Gastrocnemius medialis (tissue), 4 donors: ENCODE data around the gene MBTPS2. TPM values are rescaled to one million over a fixed set of nuclear protein-coding genes. Genes with fewer than 3 reads are reported as not detected.

ENCODE experiments used
- ATAC-seq, 2 donors: fragments of 150-250 bp; one replicate each; pipeline ENCODE4 v1.9.1; 2016
- DNase-seq, 2 donors: peaks; one replicate each; pipeline ENCODE4 v3.0.0-alpha.2; 2019
- H3K27ac ChIP-seq, 4 donors: fragments of 200-600 bp; sonication (generic); 1 replicate in 1 of 4; 2 replicates in 3 of 4; pipeline ENCODE4 v1.5.1; 2016 to 2018; ENCODE audit warnings: mild to moderate bottlenecking in 2 of 4, moderate library complexity in 1 of 4
- H3K27me3 ChIP-seq, 3 donors: fragments of 200-600 bp; sonication (generic) in 2 of 3; 1 replicate in 1 of 3; 2 replicates in 2 of 3; pipeline versions ENCODE4 v1.5.1 to v1.6.0; 2016 to 2019; ENCODE audit warnings: mild to moderate bottlenecking in 1 of 3, moderate library complexity in 1 of 3
- H3K36me3 ChIP-seq, 2 donors: fragments of 200-600 bp; sonication (generic) in 1 of 2; one replicate each; pipeline ENCODE4 v1.5.1; 2017 to 2018
- H3K4me1 ChIP-seq, 2 donors: fragments of 200-600 bp; sonication (generic) in 1 of 2; one replicate each; pipeline ENCODE4 v1.5.1; 2016 to 2017; ENCODE audit warnings: mild to moderate bottlenecking in 2 of 2
- H3K4me3 ChIP-seq, 4 donors: fragments of 200-600 bp; sonication (generic) in 3 of 4; 1 replicate in 1 of 4; 2 replicates in 3 of 4; pipeline ENCODE4 v1.5.1; 2016 to 2019; ENCODE audit warnings: mild to moderate bottlenecking in 2 of 4
- H3K9me3 ChIP-seq, 3 donors: fragments of 200-600 bp; sonication (generic) in 2 of 3; 1 replicate in 1 of 3; 2 replicates in 2 of 3; pipeline ENCODE4 v1.5.1; 2016 to 2019
- CTCF ChIP-seq, 5 experiments: fragments of 450-650 bp in 3 of 5; fragments of 200-600 bp in 2 of 5; sonication (generic) in 2 of 5; IDR thresholded peaks in 4 of 5; conservative IDR thresholded peaks in 1 of 5; 1 replicate in 4 of 5; 2 replicates in 1 of 5; pipeline ENCODE4 v1.5.1; 2016 to 2019; ENCODE audit warnings: antibody characterized with exemption in 5 of 5, mild to moderate bottlenecking in 3 of 5, moderate library complexity in 3 of 5
- POLR2A ChIP-seq, 2 donors: fragments of 450-650 bp; IDR thresholded peaks; one replicate each; pipeline ENCODE4 v1.6.1; 2017; ENCODE audit warnings: antibody characterized with exemption in 2 of 2, mild to moderate bottlenecking in 2 of 2, moderate library complexity in 2 of 2
- in situ Hi-C, 4 donors: fragments of 200-750 bp; cut with MboI; loops; one replicate each; pipeline versions ENCODE4 v1.15.0 to v1.8.0; 2017; ENCODE audit warnings: low sequenced_read_pairs in 4 of 4
- intact Hi-C: fragments of 100-400 bp; cut with DNase I; formaldehyde crosslinking; loops from one replicate; pipeline ENCODE4 v1.15.1; 2023; ENCODE audit warnings: low total_unique reads
- total RNA-seq, 4 donors: library from RNA; depleted of rRNA; stranded (reverse); fragments of >200 nt; gene quantifications; one replicate each; pipeline versions ENCODE4 v1.1.0 to v1.2.3, GENCODE V29; 2016

Gene MBTPS2
- total RNA-seq, 4 donors from 2014 or later: 4.5 to 11.3 (median 6.0) TPM

GRCh38 chrX:21875013-21875412, 35.6 kb downstream of the MBTPS2 start:
- Histone ChIP-seq H3K27me3 (no peaks in the 10 kb centered on the region), H3K27ac (no peak overlapping the region), H3K4me3 (no peak overlapping the region), H3K4me1 (peaks cover 0 to 4% of the 10 kb centered on the region in 2 donors), H3K9me3 (no peaks in the 10 kb centered on the region), H3K36me3 (no peaks in the 10 kb centered on the region)
- no peak for ATAC-seq
- in situ Hi-C loops (no loop called here), intact Hi-C loops (no loop called here)
- TF ChIP-seq POLR2A (IDR thresholded peaks at IDR 0.05) (no peak), CTCF (IDR thresholded peaks at IDR 0.05 in 4 of 5, conservative IDR thresholded peaks at IDR 0.05 in 1 of 5) (no peak)
- no peak for DNase-seq

- in situ Hi-C loops (no loop called here), intact Hi-C loops (no loop called here)
- Histone ChIP-seq H3K36me3 (no peaks in the 10 kb centered on the region), H3K27ac (no peak overlapping the region), H3K4me3 (no peak overlapping the region), H3K9me3 (no peaks in the 10 kb centered on the region), H3K4me1 (no peaks in the 10 kb centered on the region), H3K27me3 (no peaks in the 10 kb centered on the region)
- no peak for ATAC-seq
- DNase-seq: no peak
- TF ChIP-seq CTCF (IDR thresholded peaks at IDR 0.05 in 4 of 5, conservative IDR thresholded peaks at IDR 0.05 in 1 of 5) (no peak), POLR2A (IDR thresholded peaks at IDR 0.05) (no peak)
Measured at GRCh38 chrX:21881881-21882574, 42.6 kb downstream of the MBTPS2 start.

GRCh38 chrX:21883258-21883657, 43.8 kb downstream of the MBTPS2 start:
- Histone ChIP-seq H3K4me3 (no peak overlapping the region), H3K36me3 (no peaks in the 10 kb centered on the region), H3K4me1 (no peaks in the 10 kb centered on the region), H3K27ac (peak overlapping the region in 1 of 4 donors; percentile 38), H3K27me3 (no peaks in the 10 kb centered on the region), H3K9me3 (no peaks in the 10 kb centered on the region)
- intact Hi-C loops (no loop called here), in situ Hi-C loops (no loop called here)
- ATAC-seq (no peak), DNase-seq (peak; percentile 1 to 15)
- no peak for TF ChIP-seq CTCF (IDR thresholded peaks at IDR 0.05 in 4 of 5, conservative IDR thresholded peaks at IDR 0.05 in 1 of 5)
- TF ChIP-seq POLR2A (IDR thresholded peaks at IDR 0.05): no peak

- no peak for TF ChIP-seq CTCF (IDR thresholded peaks at IDR 0.05 in 4 of 5, conservative IDR thresholded peaks at IDR 0.05 in 1 of 5)
- no peak for TF ChIP-seq POLR2A (IDR thresholded peaks at IDR 0.05)
- in situ Hi-C loops (no loop called here), intact Hi-C loops (no loop called here)
- Histone ChIP-seq H3K36me3 (no peaks in the 10 kb centered on the region), H3K27me3 (no peaks in the 10 kb centered on the region), H3K4me1 (no peaks in the 10 kb centered on the region), H3K27ac (no peak overlapping the region), H3K4me3 (no peak overlapping the region), H3K9me3 (no peaks in the 10 kb centered on the region)
- DNase-seq (no peak), ATAC-seq (no peak)
Measured at GRCh38 chrX:21885568-21885967, 46.2 kb downstream of the MBTPS2 start.

GRCh38 chrX:21905313-21905712, 65.9 kb downstream of the MBTPS2 start:
- H3K27me3 ChIP-seq: no peaks in the 10 kb centered on the region
- no peak for TF ChIP-seq CTCF (IDR thresholded peaks at IDR 0.05 in 4 of 5, conservative IDR thresholded peaks at IDR 0.05 in 1 of 5)
- TF ChIP-seq POLR2A (IDR thresholded peaks at IDR 0.05): no peak
- intact Hi-C loops: no loop called here
- no peak for ATAC-seq
- no peak overlapping the region for H3K27ac ChIP-seq
- no peaks in the 10 kb centered on the region for H3K4me1 ChIP-seq
- in situ Hi-C loops: no loop called here
- DNase-seq: peak in 1 of 2 donors; percentile 10
- H3K36me3 ChIP-seq: no peaks in the 10 kb centered on the region
- H3K9me3 ChIP-seq: no peaks in the 10 kb centered on the region
- H3K4me3 ChIP-seq: no peak overlapping the region
